Keratinocyte (primary cell): Measurements from ENCODE around the gene SOX5. TPM values are rescaled to one million over a fixed set of nuclear protein-coding genes. Genes with fewer than 3 reads are reported as not detected.

ENCODE experiments used
- DNase-seq: peaks from one replicate; pipeline ENCODE4 v3.0.0-alpha.2; 2011; ENCODE audit warnings: low read depth, missing footprints, low spot score
- FAIRE-seq: peaks from 2 replicates; lab custom pipeline; 2011; peaks lifted over from hg19 to GRCh38; lab: Jason Lieb, UNC
- H2AFZ ChIP-seq: 2 replicates; pipeline ENCODE4 v1.6.0; 2012; ENCODE audit warnings: low read length, control low read depth, inconsistent platforms; ENCODE audit not compliant: control insufficient read depth
- H3K27ac ChIP-seq: 2 replicates; pipeline ENCODE4 v1.5.1; 2011; ENCODE audit warnings: low read length; ENCODE audit not compliant: control insufficient read depth, insufficient read depth
- H3K27me3 ChIP-seq: 3 replicates; pipeline ENCODE4 v1.6.0; 2011; ENCODE audit warnings: low read length; ENCODE audit not compliant: control insufficient read depth, insufficient read depth; ENCODE audit errors: extremely low read depth
- H3K36me3 ChIP-seq, 2 experiments: 2 replicates in 1 of 2; 3 replicates in 1 of 2; pipeline ENCODE4 v1.5.1; 2011; ENCODE audit warnings: low read length in 2 of 2, mild to moderate bottlenecking in 1 of 2; ENCODE audit not compliant: control insufficient read depth in 2 of 2, insufficient read depth in 2 of 2; ENCODE audit errors: extremely low read depth in 1 of 2
- H3K4me1 ChIP-seq: 3 replicates; pipeline ENCODE4 v1.5.1; 2011; ENCODE audit warnings: low read length; ENCODE audit not compliant: control insufficient read depth, insufficient read depth; ENCODE audit errors: extremely low read depth
- H3K4me2 ChIP-seq: 3 replicates; pipeline ENCODE4 v1.6.0; 2011; ENCODE audit warnings: low read depth, low read length; ENCODE audit not compliant: control insufficient read depth, insufficient read depth; ENCODE audit errors: extremely low read depth
- H3K4me3 ChIP-seq, 3 experiments: fragments of 200-600 bp in 1 of 3; sonication (generic) in 1 of 3; 2 replicates in 2 of 3; 3 replicates in 1 of 3; pipeline ENCODE4 v1.5.1; 2011 to 2016; ENCODE audit warnings: low read length in 3 of 3, mild to moderate bottlenecking in 3 of 3, control low read depth in 2 of 3, inconsistent platforms in 1 of 3, low read depth in 1 of 3, mixed read lengths in 1 of 3, mixed run types in 1 of 3, moderate library complexity in 1 of 3; ENCODE audit not compliant: control insufficient read depth in 2 of 3, insufficient read depth in 2 of 3; ENCODE audit errors: extremely low read depth in 1 of 3
- H3K79me2 ChIP-seq: 2 replicates; pipeline ENCODE4 v1.6.0; 2012; ENCODE audit warnings: low read length; ENCODE audit not compliant: control insufficient read depth, insufficient read depth
- H3K9ac ChIP-seq: 3 replicates; pipeline ENCODE4 v1.6.0; 2011; ENCODE audit warnings: low read length; ENCODE audit not compliant: control insufficient read depth, insufficient read depth; ENCODE audit errors: extremely low read depth
- H3K9me1 ChIP-seq: 3 replicates; pipeline ENCODE4 v1.6.0; 2011; ENCODE audit warnings: low read length; ENCODE audit not compliant: control insufficient read depth, insufficient read depth; ENCODE audit errors: extremely low read depth
- H3K9me3 ChIP-seq: 2 replicates; pipeline ENCODE4 v1.5.1; 2012; ENCODE audit warnings: low read depth, low read length; ENCODE audit not compliant: control insufficient read depth
- H4K20me1 ChIP-seq: 3 replicates; pipeline ENCODE4 v1.6.0; 2011; ENCODE audit warnings: low read length; ENCODE audit not compliant: control insufficient read depth, insufficient read depth; ENCODE audit errors: extremely low read depth
- EZH2 ChIP-seq: IDR thresholded peaks from one replicate; pipeline ENCODE4 v1.6.1; 2012; ENCODE audit warnings: inconsistent platforms, mild to moderate bottlenecking, low read length, moderate library complexity
- dilution Hi-C: fragments of 300-500 bp; cut with MboI; formaldehyde crosslinking; loops from one replicate; pipeline ENCODE4 v1.7.0; 2020; ENCODE audit warnings: low sequenced_read_pairs; ENCODE audit not compliant: extremely low pct_ligation_motif_present
- polyA plus RNA-seq, 5 experiments: library from polyadenylated mRNA; depleted of rRNA in 3 of 5; stranded (reverse) in 3 of 5; stranded (forward) in 1 of 5; unstranded in 1 of 5; fragments of >200 nt; gene quantifications; 1 replicate in 1 of 5; 2 replicates in 3 of 5; 3 replicates in 1 of 5; pipeline versions ENCODE4 v1.2.1 to v1.2.3, GENCODE V29; 2011 to 2012; ENCODE audit warnings: missing spikeins in 2 of 5, low read depth in 1 of 5, low replicate concordance in 1 of 5
- TF ChIP-seq, protein P1 (sequence below), 3 experiments: IDR thresholded peaks in 1 of 3; conservative IDR thresholded peaks in 1 of 3; optimal IDR thresholded peaks in 1 of 3; 2 replicates in 2 of 3; 3 replicates in 1 of 3; pipeline versions ENCODE3 to v1.5.1; 2011; ENCODE audit warnings: low read length in 3 of 3, mild to moderate bottlenecking in 3 of 3, moderate library complexity in 2 of 3, control low read depth in 1 of 3, inconsistent platforms in 1 of 3; ENCODE audit not compliant: insufficient read depth in 2 of 3; ENCODE audit errors: extremely low read depth in 1 of 3

SOX5 gene
- polyA plus RNA-seq, 1 donor (not counting 4 experiments of a cell fraction or from before 2014, with no cell fraction given) = not detected

DNA sequence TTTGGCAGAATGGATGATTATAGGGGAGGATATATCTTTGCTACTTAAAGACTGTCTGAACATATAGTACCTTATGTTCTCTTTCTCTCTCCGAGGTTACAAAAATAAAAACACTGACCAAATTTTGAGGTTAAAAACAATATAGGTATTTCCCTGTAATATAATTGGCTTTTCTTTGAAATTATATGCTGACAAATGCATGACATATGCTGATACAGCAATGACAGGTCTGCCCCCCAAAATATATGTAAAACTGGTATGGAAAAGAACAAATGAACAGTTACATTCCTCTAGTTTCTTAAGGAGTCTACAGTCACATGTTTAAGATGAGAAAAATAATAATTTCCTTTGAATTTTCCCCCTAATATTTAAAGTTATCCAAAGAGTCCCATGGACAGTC, 405.7 kb downstream of the SOX5 start:
- H3K9ac ChIP-seq = no peak overlapping the region
- no peak for FAIRE-seq
- H2AFZ ChIP-seq = no peak overlapping the region
- no peaks in the 10 kb centered on the region for H3K27me3 ChIP-seq
- no peaks in the 10 kb centered on the region for H3K9me3 ChIP-seq
- dilution Hi-C loops = no loop called here
- no peak overlapping the region for H3K27ac ChIP-seq
- no peaks in the 10 kb centered on the region for H4K20me1 ChIP-seq
- no peak for TF ChIP-seq EZH2
- TF ChIP-seq, protein P1, sequence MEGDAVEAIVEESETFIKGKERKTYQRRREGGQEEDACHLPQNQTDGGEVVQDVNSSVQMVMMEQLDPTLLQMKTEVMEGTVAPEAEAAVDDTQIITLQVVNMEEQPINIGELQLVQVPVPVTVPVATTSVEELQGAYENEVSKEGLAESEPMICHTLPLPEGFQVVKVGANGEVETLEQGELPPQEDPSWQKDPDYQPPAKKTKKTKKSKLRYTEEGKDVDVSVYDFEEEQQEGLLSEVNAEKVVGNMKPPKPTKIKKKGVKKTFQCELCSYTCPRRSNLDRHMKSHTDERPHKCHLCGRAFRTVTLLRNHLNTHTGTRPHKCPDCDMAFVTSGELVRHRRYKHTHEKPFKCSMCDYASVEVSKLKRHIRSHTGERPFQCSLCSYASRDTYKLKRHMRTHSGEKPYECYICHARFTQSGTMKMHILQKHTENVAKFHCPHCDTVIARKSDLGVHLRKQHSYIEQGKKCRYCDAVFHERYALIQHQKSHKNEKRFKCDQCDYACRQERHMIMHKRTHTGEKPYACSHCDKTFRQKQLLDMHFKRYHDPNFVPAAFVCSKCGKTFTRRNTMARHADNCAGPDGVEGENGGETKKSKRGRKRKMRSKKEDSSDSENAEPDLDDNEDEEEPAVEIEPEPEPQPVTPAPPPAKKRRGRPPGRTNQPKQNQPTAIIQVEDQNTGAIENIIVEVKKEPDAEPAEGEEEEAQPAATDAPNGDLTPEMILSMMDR (optimal IDR thresholded peaks at IDR 0.05 in 1 of 3, IDR thresholded peaks at IDR 0.05 in 1 of 3, conservative IDR thresholded peaks at IDR 0.05 in 1 of 3; ENCODE audit: extremely low read depth in 1 of 3, insufficient read depth in 2 of 3, low read length in 3 of 3) = no peak
- no peaks in the 10 kb centered on the region for H3K36me3 ChIP-seq
- H3K4me3 ChIP-seq = no peak overlapping the region
- H3K4me2 ChIP-seq = no peak overlapping the region
- no peak for DNase-seq
- no peaks in the 10 kb centered on the region for H3K9me1 ChIP-seq
- H3K4me1 ChIP-seq = no peaks in the 10 kb centered on the region
- H3K79me2 ChIP-seq = no peaks in the 10 kb centered on the region

DNA sequence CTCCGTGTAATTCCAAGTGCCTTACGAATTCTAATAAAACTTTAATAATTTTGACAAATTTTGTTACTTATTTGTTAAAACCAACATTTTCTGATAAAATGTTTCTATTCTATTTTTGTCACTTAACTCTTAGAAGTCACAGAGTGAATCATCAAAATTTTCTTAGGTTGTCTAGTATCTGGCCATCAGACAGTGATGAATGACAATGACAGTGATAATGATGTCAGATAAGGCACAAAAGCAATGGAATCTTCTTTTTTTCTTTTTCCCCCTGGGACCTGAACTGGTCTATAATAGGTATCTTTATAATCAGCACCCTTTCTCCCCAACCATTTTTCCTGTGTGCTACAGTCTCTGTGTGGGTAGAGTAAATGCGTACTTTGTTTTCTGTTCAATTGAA, 407.3 kb downstream of the SOX5 start:
- Histone ChIP-seq H3K4me1 (no peaks in the 10 kb centered on the region), H4K20me1 (no peaks in the 10 kb centered on the region), H3K27ac (no peak overlapping the region), H3K27me3 (no peaks in the 10 kb centered on the region), H3K4me2 (no peak overlapping the region), H3K9ac (no peak overlapping the region), H3K79me2 (no peaks in the 10 kb centered on the region), H3K36me3 (no peaks in the 10 kb centered on the region), H2AFZ (no peak overlapping the region), H3K9me3 (no peaks in the 10 kb centered on the region), H3K4me3 (no peak overlapping the region), H3K9me1 (no peaks in the 10 kb centered on the region)
- DNase-seq = no peak
- FAIRE-seq = no peak
- no peak for TF ChIP-seq EZH2
- TF ChIP-seq, protein P1 (optimal IDR thresholded peaks at IDR 0.05 in 1 of 3, IDR thresholded peaks at IDR 0.05 in 1 of 3, conservative IDR thresholded peaks at IDR 0.05 in 1 of 3; ENCODE audit: extremely low read depth in 1 of 3, insufficient read depth in 2 of 3, low read length in 3 of 3) = no peak
- dilution Hi-C loops = no loop called here
